A549 (cell line): ENCODE measurements around the gene TMEM79. TPM values are rescaled to one million over a fixed set of nuclear protein-coding genes. Genes with fewer than 3 reads are reported as not detected.
A peak's percentile ranks its signal among the peaks of the same experiment; 100 is the strongest.

Source experiments
- ATAC-seq, 2 experiments: fragments of 200-7000 bp in 1 of 2; fragments of >200 bp in 1 of 2; cut with Nextera tagmentation in 1 of 2; cut with Tn5 transposase in 1 of 2; 3 replicates each; pipeline versions ENCODE4 v1.8.0 to v1.9.1; 2018 to 2020; ENCODE audit warnings: mild to moderate bottlenecking in 1 of 2, moderate library complexity in 1 of 2
- CTCF ChIA-PET: fragments of 300-600 bp; sonication (Branson Sonifier 250); formaldehyde crosslinking; extraction: SDS; loops from one replicate; lab custom pipeline; 2021; ENCODE audit warnings: antibody characterized with exemption, inconsistent platforms; lab: Yijun Ruan, JAX
- POLR2A ChIA-PET: fragments of 350-600 bp; formaldehyde crosslinking; extraction: SDS; loops from one replicate; lab custom pipeline; 2021; ENCODE audit warnings: antibody characterized with exemption, inconsistent platforms; lab: Yijun Ruan, JAX
- DNase-seq, 2 experiments: peaks; one replicate each; pipeline versions ENCODE4 v3.0.0 to v3.0.0-alpha.2; 2011 to 2016; ENCODE audit warnings: low read depth in 1 of 2, low spot score in 1 of 2
- FAIRE-seq: peaks from 2 replicates; lab custom pipeline; 2011; peaks lifted over from hg19 to GRCh38; lab: Jason Lieb, UNC
- H3K27ac ChIP-seq, 2 experiments: fragments of >200 bp; sonication (Bioruptor Twin); formaldehyde crosslinking; 3 replicates each; pipeline ENCODE4 v1.5.1; 2016 to 2017
- H3K4me1 ChIP-seq: fragments of >200 bp; sonication (Bioruptor Twin); formaldehyde crosslinking; 3 replicates; pipeline ENCODE4 v1.6.1; 2016
- H3K4me2 ChIP-seq: fragments of >200 bp; sonication (Bioruptor Twin); formaldehyde crosslinking; 3 replicates; pipeline ENCODE4 v1.6.1; 2016
- H3K4me3 ChIP-seq: fragments of >200 bp; sonication (Bioruptor Twin); formaldehyde crosslinking; 3 replicates; pipeline ENCODE4 v1.5.1; 2016
- H3K9me3 ChIP-seq: fragments of >200 bp; sonication (Bioruptor Twin); formaldehyde crosslinking; 3 replicates; pipeline ENCODE4 v1.6.1; 2016
- ATOH8 ChIP-seq: fragments of 250-450 bp; sonication (Bioruptor Pico); IDR thresholded peaks from 2 replicates; pipeline ENCODE4 v1.5.0; 2020; ENCODE audit warnings: low read depth, mild to moderate bottlenecking, moderate library complexity
- CEBPB ChIP-seq, 2 experiments: fragments of >200 bp in 1 of 2; sonication (Bioruptor Twin) in 1 of 2; formaldehyde crosslinking in 1 of 2; IDR thresholded peaks; 2 replicates each; pipeline ENCODE4 v1.6.1; 2012 to 2016
- ESRRA ChIP-seq: fragments of 150-350 bp; IDR thresholded peaks from 2 replicates; pipeline ENCODE4 v1.6.1; 2014; ENCODE audit warnings: mild to moderate bottlenecking, low read length, borderline replicate concordance
- FOSL2 ChIP-seq, 2 experiments: fragments of 450-650 bp in 1 of 2; fragments of >200 bp in 1 of 2; sonication (Bioruptor Twin) in 1 of 2; formaldehyde crosslinking; IDR thresholded peaks; 2 replicates each; pipeline versions ENCODE4 v1.5.0 to v1.6.1; 2016 to 2020; ENCODE audit warnings: mild to moderate bottlenecking in 1 of 2, moderate library complexity in 1 of 2
- HOXB5 ChIP-seq: fragments of 250-450 bp; sonication (Bioruptor Pico); IDR thresholded peaks from 2 replicates; pipeline ENCODE4 v1.5.0; 2020; ENCODE audit warnings: mild to moderate bottlenecking, moderate library complexity
- KDM5A ChIP-seq: fragments of 200-600 bp; sonication (generic); IDR thresholded peaks from 2 replicates; pipeline ENCODE4 v1.6.1; 2016; ENCODE audit warnings: antibody characterized with exemption, mild to moderate bottlenecking
- NFE2L2 ChIP-seq: fragments of 150-350 bp; conservative IDR thresholded peaks from 2 replicates; pipeline ENCODE4 v1.6.1; 2014; ENCODE audit warnings: low read length
- NR3C1 ChIP-seq: fragments of >200 bp; sonication (Bioruptor Twin); formaldehyde crosslinking; IDR thresholded peaks from 3 replicates; pipeline ENCODE4 v1.6.1; 2017
- POLR2A ChIP-seq: IDR thresholded peaks from 2 replicates; pipeline ENCODE4 v1.6.1; 2012; ENCODE audit warnings: mild to moderate bottlenecking, low read length
- REST ChIP-seq: fragments of 200-600 bp; sonication (generic); IDR thresholded peaks from 2 replicates; pipeline ENCODE4 v1.6.1; 2016; ENCODE audit warnings: antibody characterized with exemption, mild to moderate bottlenecking, moderate library complexity
- RNF2 ChIP-seq: fragments of 200-600 bp; sonication (generic); IDR thresholded peaks from 2 replicates; pipeline ENCODE4 v1.6.1; 2016; ENCODE audit warnings: low read depth, mild to moderate bottlenecking, antibody characterized with exemption, moderate library complexity, borderline replicate concordance
- SREBF2 ChIP-seq: fragments of 450-650 bp; IDR thresholded peaks from 2 replicates; pipeline ENCODE4 v1.6.1; 2014; ENCODE audit warnings: mild to moderate bottlenecking, moderate library complexity
- ZFP36 ChIP-seq: fragments of 450-650 bp; IDR thresholded peaks from 2 replicates; pipeline ENCODE4 v1.6.1; 2014; ENCODE audit warnings: borderline replicate concordance; ENCODE audit not compliant: partially characterized antibody
- ZNF302 ChIP-seq: fragments of 250-450 bp; sonication (Bioruptor Pico); IDR thresholded peaks from 2 replicates; pipeline ENCODE4 v1.9.0; 2021; ENCODE audit warnings: inconsistent platforms, mild to moderate bottlenecking, moderate library complexity
- WGBS: methylation state at CpG from one replicate; pipeline ENCODE4 v1.1.6; 2017; ENCODE audit errors: missing lambda C conversion rate; 5-methylcytosine and 5-hydroxymethylcytosine counted together
- polyA plus RNA-seq, 4 experiments: library from polyadenylated mRNA; depleted of rRNA in 3 of 4; stranded (reverse); fragments of >200 nt; fragmentation: RNase III in 1 of 4; extraction: RNeasy Plus Mini Kit Qiagen cat#74134 plus additional on column Dnase treatment in 1 of 4; gene quantifications; 2 replicates in 3 of 4; 3 replicates in 1 of 4; pipeline ENCODE4 v1.2.3, GENCODE V29; 2011 to 2017

TMEM79 gene
- polyA plus RNA-seq, 2 of the 4 experiments (the other 2 are of a cell fraction), result 6.3 to 7.2 TPM

GRCh38 chr1:156238248-156238647 is 45.9 kb upstream of the TMEM79 start:
- H3K9me3 ChIP-seq, result no peaks in the 10 kb centered on the region
- ChIA-PET CTCF (interaction anchor here (0.8 to 25.3 kb wide), 11 partner anchors 8 to 249 kb away, joined by 3 to 639 read pairs (median 3); partner anchors contain the start of genes PMF1 and SEMA4A), POLR2A (no interaction called here)
- FAIRE-seq (no peak), ATAC-seq (no peak), DNase-seq (no peak)
- WGBS, result 96% methylated on average over 5 of the region's 5 CpGs
- no peak overlapping the region for H3K4me2 ChIP-seq
- H3K27ac ChIP-seq, result no peak overlapping the region
- peaks cover 9% of the 10 kb centered on the region for H3K4me1 ChIP-seq
- H3K4me3 ChIP-seq, result no peak overlapping the region
- TF ChIP-seq HOXB5, result no peak
- no peak for TF ChIP-seq SREBF2
- TF ChIP-seq ESRRA, result no peak
- no peak for TF ChIP-seq FOSL2 (IDR thresholded peaks at IDR 0.05)
- TF ChIP-seq FOSL2 (CRISPR knock-in tag; IDR thresholded peaks at IDR 0.05), result no peak
- TF ChIP-seq ZFP36, result no peak
- TF ChIP-seq ATOH8 (CRISPR knock-in tag), result no peak
- TF ChIP-seq REST, result no peak
- TF ChIP-seq KDM5A, result no peak
- no peak for TF ChIP-seq ZNF302 (CRISPR knock-in tag)
- TF ChIP-seq NR3C1, result no peak
- TF ChIP-seq NFE2L2, result no peak

GRCh38 chr1:156241311-156241811 is 42.8 kb upstream of the TMEM79 start:
- Histone ChIP-seq H3K4me2 (no peak overlapping the region), H3K4me3 (no peak overlapping the region), H3K9me3 (no peaks in the 10 kb centered on the region), H3K4me1 (no peaks in the 10 kb centered on the region), H3K27ac (0 out of 6 replicates have a peak overlapping the region, but pooled peaks of 1 of the 2 experiments have one; percentile 24)
- CTCF ChIA-PET, result interaction anchor here (0.6 to 25.3 kb wide), 6 partner anchors 11 to 1735 kb away, joined by 4 to 639 read pairs (median 6); partner anchors contain the start of gene SEMA4A
- 57% methylated on average over 8 of the region's 15 CpGs for WGBS
- TF ChIP-seq RNF2 (no peak), POLR2A (no peak), HOXB5 (no peak)
- peak; percentile 4 to 23; a peak in 4 of 6 replicates for ATAC-seq
- DNase-seq, result no peak
- POLR2A ChIA-PET, result interaction anchor here (1.2 kb wide), 1 partner anchor 9 kb away, joined by 4 read pairs; no protein-coding TSS in a partner anchor
- no peak for FAIRE-seq

GRCh38 chr1:156241926-156242325 is 42.2 kb upstream of the TMEM79 start, which contains the start of gene BGLAP:
Gene BGLAP, plus strand, starts transcription at chr1:156242184. Its CDS starts 48 bp downstream, at chr1:156242232.
- FAIRE-seq (no peak), ATAC-seq (peak; percentile 7 to 26; a peak in 4 of 6 replicates), DNase-seq (no peak)
- H3K4me2 ChIP-seq, result no peak within 1 kb of the TSS
- POLR2A ChIA-PET, result interaction anchor here (1.2 kb wide), 1 partner anchor 9 kb away, joined by 4 read pairs; no protein-coding TSS in a partner anchor
- H3K9me3 ChIP-seq, result no peaks in the 10 kb centered on the region
- WGBS, result 89% methylated on average over 10 of the region's 14 CpGs
- H3K4me1 ChIP-seq, result peaks cover 2% of the 10 kb centered on the region; the same call in 1 of the 3 replicates
- H3K4me3 ChIP-seq, result no peak within 1 kb of the TSS
- TF ChIP-seq CEBPB (IDR thresholded peaks at IDR 0.05), result no peak
- 0 out of 6 replicates have a peak within 1 kb of the TSS, but pooled peaks of 1 of the 2 experiments have one; percentile 24 for H3K27ac ChIP-seq
- CTCF ChIA-PET, result interaction anchor here (0.6 to 25.3 kb wide), 6 partner anchors 9 to 151 kb away, joined by 3 to 639 read pairs (median 6); partner anchors contain the start of gene SEMA4A
